HG02588 (cell line): Measurements from ENCODE around the gene PEMT.
"Not testable (repeated sequence)": the region's sequence is repeated elsewhere in the genome, so short reads cannot be mapped to it uniquely, and the experiment has no call there.

ENCODE experiments used
- ATAC-seq: cut with Tn5 transposase; IDR thresholded peaks from one replicate; pipeline ENCODE4 v1.9.1; 2021; ENCODE audit warnings: mild to moderate bottlenecking, moderate library complexity; ENCODE audit not compliant: unreplicated experiment

Gene PEMT, protein sequence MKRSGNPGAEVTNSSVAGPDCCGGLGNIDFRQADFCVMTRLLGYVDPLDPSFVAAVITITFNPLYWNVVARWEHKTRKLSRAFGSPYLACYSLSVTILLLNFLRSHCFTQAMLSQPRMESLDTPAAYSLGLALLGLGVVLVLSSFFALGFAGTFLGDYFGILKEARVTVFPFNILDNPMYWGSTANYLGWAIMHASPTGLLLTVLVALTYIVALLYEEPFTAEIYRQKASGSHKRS

DNA sequence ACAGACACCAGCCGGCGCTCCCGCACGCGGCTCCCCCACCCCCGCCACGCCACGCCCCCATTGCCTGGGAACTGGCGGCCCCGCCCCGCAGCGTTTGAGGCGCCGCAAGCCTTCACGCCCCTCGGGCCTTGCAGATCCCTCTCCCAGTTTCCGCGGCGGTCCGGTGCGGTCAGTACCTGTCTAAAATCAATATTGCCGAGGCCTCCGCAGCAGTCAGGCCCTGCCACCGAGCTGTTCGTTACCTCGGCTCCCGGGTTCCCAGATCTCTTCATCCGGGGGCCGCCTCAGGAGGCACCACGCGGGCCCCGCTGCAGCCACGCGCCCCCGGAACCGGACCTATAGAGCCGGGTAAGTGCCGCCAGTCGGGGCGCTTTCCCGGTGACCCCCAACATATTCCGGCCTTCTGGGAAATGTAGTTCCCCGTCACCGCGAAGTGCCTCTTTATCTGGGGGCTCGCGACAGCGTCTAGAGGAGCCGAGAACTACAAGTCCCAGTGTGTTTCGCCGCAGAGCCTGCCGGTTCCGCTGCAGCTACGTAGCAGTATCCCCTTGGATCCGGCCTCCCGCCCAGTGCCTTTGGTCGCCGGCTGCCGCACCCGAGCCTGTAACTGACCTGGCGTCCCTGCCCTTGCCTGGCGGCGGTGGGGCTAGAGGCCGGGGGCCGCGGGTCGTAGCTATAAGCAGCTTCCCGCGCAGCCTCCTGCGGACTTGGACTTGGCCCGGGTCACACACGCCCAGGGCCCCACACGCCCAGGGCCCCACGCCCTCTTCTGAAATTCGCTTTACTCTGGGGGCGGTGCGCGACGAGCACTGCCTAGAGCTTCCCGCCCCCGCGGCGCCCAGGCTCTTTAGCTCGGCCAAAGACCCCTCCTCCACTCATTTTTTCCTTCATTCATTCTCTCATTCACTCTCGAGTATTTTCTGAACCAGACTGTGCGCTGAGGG lies at the start of gene PEMT:
TSS of gene PEMT (minus strand) at position 354 of the 944 bp plus-strand sequence. CDS start at position 272, 82 bp downstream.
- peak; percentile 90 for ATAC-seq

DNA sequence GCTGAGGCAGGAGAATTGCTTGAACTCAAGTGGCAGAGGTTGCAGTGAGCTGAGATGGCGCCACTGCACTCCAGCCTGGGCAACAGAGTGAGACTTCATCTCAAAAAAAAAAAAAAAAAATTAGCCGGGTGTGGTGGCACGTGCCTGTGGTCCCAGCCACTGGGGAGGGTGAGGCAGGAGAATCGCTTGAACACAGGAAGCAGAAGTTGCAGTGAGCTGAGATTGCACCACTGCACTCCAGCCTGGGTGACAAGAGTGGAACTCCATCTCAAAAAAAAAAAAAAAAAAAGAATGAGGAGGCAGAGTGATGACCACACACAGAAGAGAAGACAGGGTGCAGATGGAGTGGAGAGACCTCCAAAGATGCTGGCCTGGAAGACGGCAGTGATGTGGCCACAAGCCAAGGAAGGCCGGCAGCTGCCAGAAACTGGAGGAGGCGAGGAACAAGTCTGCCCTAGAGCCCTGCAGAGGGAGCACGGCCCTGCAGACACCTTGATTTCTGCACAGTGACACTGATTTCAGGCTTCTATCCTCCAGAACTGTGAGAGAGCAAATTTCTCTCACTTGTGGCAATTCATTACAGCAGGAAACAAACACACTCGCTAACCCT lies 48.3 kb upstream of the PEMT start:
- not testable (repeated sequence) for ATAC-seq

DNA sequence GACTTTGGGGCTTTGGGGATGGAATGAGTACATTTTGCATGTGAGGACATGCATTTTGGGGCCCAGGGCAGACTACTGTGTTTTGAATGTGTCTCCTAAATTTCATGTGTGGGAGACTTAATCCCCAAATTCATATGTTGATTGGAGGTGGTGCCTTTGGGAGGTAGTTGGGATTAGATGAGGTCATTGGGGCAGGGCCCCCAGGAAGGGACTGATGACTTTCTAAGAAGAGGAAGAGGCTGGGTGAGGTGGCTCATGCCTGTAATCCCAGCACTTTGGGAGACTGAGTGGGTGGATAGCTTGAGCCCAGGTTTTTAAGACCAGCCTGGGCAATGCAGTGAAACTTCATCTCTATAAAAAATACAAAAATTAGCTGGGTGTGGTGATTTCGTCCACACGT lies 47.0 kb upstream of the PEMT start:
- no peak for ATAC-seq

DNA sequence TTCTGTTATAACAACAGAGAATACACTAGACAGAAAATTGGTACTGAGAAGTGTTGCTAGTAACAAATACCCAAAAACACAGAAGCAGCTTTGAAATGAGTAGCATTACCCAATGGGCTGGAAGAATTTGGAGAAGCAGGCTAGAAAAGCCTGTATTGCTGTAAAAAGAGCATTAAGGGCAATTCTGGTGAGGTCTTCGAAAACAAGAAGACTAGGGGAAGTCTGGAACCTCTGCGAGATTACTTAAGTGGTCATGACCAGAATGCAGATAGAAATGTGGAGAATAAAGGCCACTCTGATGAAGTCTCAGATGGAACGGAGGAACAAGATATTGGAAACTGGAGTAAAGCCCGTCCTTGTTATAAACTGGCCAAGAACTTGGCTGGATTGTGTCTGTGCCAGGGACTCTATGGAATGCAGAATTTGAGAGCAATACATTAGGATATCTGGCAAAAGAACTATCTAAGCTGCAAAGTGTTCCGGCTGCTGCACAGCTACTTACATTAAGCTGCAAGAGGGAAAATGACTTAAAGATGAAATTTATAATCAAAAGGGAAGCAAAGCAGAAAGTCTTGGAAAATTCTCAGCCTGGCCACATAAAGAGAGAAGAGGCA lies 44.9 kb upstream of the PEMT start:
- ATAC-seq = no peak

DNA sequence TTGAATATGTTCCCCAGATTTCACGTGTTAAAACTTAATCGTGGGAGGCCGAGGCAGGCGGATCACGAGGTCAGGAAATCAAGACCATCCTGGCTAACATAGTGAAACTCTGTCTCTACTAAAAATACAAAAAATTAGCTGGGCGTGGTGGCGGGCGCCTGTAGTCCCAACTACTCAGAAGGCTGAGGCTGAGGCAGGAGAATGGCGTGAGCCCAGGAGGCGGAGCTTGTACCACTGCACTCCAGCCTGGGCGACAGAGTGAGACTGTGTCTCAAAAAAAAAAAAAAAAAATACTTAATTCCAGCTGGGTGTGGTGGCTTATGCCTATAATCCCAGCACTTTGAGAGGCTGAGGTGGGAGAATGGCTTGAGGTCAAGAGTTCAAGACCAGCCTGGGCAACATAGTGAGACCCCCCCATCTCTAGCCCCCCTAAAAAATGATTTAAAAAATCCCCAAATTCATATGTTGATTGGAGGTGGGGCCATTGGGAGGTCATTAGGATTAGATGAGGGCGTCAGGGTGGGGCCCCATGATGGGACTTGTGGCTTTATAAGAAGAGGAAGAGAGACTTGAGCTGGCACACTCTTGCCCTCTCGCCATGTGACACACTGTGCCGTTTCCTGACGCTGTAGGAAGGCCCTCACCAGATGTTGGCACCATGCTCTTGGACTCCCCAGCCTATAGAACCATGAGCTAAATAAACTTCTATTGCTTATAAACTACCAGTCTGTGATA lies 44.2 kb upstream of the PEMT start:
- not testable (repeated sequence) for ATAC-seq

DNA sequence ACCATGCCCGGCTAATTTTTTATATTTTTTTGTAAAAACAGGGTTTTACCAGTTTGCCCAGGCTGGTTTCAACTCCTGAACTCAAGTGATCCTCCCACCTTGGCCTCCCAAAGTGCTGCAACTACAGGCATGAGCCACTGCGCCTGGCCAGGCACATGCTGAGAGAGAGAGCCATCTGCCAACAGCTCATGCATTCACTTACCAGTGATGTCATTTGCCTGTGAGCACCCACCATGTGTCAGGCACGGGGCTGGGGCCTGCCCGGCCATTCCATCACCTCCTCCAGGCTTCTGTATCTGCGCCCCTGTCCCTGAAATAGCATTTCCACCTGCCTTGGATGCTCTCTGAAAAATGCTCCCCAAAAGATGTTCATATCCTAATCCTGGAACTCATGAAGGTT lies 43.6 kb upstream of the PEMT start:
- ATAC-seq = no peak

DNA sequence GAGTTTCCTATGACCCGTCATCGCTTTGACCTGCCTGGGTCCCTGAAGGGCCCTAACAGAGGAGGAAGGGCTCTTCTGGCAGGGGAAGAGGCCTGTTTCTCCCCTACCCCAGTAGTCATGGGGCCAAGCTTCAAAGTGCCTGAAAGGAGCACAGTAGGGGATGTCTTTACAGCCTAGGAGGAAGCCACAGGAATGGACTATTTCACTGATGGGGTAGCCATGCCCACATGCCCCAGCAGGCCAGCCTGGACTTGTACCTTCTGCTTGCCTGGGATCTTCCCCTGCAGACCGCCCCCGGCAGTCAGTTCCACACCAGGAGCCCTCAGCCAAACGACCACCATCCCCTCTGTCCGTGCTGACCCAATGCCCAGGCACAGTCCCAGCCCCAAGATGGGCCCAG lies 41.8 kb upstream of the PEMT start:
- no peak for ATAC-seq

DNA sequence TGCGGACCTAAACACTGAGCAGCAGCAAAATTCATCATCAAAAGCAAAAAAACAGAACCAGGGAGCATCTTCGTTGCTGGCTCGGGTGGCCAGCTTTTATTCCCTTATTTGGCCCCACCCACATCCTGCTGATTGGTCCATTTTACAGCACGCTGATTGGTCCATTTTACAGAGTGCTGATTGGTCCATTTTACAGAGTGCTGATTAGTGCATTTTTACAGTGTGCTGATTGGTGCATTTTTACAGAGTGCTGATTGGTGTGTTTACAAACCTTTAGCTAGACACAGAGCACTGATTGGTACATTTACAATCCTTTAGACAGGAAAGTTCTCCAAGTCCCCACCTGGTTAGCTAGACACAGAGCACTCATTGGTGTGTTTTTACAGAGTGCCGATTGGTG lies 41.2 kb upstream of the PEMT start:
- not testable (repeated sequence) for ATAC-seq

DNA sequence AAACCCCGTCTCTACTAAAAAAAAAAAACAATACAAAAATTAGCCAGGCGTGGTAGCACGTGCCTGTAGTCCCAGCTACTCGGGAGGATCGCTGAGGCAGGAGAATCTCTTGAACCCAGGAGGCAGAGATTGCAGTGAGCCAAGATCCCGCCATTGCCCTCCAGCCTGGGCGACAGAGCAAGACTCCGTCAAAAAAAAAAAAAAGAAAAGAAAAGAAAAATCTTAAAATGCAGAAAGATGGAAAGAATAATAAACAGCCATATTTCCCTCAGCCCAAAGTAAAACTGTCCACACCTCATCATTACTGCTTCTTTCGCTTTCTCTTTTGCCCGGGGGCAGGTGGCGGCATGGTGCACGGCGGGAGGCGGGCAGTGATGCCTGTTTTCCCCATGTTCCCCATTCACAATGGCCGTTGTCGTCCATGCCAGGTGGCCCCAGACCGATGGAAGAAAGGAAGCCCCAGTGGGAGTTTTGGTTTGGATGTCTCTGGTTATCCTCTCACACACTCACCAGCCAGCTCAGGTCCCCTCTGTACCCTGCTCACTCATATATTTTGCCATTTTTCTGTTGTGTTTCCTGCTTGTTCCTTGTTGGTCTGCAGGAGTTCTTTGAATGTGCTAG lies 37.0 kb upstream of the PEMT start:
- no peak for ATAC-seq

DNA sequence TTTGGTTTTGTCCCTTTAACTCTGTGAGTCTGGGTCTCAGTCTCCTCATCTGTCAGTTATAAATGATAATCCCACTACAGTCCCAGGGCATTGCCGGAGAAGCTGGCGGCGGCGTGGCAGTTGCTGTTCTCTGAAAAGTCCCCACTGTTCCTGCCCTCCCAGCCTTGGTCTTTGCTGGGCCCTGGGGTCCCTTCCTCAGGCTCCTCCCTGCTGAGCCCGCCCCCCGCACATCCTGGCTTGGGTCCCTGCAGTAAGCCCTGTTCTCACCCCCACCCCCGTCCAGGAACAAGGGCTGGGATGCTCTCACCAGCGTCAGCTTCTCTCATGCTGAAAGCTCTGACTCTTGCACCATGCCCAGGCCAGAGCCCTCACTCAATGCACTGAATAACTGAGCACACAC lies 35.3 kb upstream of the PEMT start:
- ATAC-seq = no peak

DNA sequence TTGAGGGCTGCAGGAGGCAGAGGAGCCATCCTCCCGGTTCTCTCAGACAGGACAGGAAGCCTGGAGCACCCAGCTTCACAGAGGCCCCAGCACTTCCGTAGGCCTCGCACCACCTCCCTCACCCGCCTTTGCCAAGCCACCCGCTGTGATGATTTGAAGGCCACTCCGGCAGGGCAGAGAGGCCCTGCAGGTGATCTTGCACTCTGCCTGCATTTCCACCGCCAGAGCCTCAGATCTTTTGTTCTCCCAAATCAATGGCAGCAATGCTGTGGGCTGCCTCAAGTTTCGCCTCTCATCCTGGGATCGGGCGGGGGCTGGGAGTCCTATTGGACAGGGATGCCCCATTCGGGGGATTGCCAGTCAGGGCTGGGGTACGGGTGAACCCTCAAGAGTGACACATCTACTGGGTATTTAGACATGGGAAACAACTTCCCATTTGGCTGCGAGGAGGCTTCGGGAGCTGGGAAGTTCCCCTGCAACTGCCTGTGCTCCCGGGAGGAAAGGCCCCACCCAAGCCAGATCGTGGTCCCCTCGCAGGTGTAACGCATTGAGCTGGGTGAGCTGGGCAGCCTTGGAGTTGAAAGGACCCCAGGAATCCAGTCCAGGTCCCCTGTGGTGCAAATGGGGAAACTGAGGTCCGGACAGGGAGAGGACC lies 34.8 kb upstream of the PEMT start:
- no peak for ATAC-seq

DNA sequence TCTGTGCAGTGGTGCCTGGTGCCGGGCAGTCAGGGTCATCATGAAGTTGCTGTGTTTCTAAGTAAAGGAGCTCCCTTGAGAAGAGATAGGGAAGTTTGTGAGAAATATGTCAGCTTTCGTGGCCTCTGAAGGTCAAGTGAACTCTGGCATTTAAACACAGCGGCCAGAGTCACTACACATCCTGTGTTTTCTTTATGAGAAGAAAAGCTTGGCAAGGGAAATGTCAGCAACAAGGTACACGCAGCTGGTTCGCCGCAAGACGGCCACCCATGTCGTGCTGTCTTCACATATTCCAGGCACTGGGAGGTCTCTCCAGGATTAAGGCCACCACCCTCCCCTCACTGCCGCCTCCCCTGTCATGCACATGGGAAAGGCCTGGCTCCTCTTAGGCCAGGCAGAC lies 33.2 kb upstream of the PEMT start:
- no peak for ATAC-seq

DNA sequence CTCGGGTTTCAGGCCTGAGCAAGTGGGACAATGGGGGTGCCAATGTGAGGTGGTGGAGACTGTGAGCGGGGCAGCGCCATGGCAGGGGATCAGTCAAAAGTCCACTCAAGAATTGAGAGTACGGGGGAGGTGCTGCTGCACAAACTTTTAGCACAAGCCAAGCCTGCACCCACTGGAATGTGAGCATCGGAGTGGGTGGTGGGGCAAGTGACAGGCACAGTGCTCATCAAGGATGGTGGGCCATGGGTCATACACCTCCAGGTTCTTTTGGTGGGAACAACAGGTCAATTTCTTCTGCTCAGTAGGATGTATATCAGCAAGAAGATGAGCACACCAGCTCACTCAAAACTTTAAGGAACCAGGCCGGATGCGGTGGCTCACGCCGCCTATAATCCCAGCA lies 32.4 kb upstream of the PEMT start:
- no peak for ATAC-seq

DNA sequence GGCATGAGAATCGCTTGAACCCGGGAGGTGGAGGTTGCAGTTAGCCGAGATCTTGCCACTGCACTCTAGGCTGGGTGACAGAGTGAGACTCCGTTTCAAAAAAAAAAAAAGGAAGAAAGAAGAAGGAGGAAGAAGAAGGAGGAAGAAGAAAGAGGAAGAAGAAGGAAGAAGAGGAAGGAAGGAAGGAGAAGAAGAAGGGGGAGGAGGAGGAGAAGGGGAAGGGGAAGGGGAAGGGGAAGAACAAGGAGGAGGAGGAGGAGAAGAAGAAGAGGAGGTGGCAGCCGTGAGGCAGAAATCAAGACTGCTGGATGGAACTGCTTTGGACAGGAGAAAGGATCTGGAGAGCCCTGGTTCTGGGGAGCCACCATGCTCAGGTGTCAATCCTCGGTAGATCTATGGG lies 29.7 kb upstream of the PEMT start:
- ATAC-seq = no peak

DNA sequence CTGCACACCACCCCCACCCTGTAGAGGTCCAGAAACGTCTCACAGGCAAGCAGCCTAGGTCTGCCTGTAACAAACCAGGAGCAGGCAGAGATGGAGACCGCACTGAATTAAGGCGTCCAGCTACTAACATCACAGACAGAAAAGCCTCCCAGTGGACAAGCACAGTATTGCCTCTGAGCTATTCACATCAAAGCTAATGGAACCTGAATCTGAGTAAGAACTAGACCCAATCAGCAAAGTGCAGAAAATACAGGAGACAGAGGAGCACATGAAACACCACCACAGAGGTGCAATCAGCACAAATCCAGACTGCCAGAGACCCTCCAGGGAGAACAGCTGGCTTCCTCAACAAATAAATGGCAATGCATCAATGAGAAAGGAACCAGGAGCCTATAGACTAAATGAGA lies 22.2 kb upstream of the PEMT start:
- ATAC-seq = no peak

DNA sequence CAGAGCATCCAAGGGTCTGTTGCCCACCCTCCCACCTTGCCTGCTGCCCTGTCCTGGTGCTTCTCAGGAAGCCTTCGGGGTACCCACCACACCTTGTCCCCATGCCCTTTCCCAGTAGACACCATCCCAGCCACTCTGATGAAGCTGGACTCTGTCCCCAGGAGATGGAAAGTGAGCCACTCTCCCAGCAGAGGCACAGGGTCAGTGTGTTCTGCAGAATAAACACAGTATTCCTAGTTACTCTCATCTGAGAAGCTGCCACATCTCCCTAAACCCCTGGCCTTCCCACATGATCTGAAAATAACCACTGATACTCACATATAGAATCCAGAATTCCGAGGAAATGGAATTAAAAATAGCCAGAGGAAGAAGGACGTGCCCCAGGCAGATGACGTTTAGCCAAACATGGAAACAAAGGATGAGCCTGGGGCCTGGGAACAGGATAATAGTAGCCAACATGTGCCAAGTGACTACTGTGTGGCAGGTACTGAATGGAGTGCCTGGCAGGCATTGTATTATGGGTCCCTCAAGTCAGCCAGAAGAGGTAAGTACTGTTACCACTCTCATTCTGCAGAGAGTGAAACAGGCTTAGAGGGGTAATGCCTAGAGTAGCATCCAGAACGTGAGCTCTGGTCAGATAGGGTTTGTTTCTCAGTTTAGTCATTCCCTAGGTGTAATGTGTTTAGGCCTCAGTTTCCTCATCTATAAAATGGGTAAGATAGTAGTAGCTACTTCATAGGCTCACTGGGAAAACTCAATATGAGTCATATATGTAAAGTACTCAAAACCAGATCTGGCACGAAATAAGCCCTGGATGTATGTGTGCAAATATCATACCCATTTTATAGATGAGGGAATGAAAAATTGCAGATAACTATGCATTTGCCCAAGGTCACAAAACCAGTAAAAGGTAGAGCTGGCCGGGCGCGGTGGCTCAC lies 20.8 kb upstream of the PEMT start:
- ATAC-seq = no peak

DNA sequence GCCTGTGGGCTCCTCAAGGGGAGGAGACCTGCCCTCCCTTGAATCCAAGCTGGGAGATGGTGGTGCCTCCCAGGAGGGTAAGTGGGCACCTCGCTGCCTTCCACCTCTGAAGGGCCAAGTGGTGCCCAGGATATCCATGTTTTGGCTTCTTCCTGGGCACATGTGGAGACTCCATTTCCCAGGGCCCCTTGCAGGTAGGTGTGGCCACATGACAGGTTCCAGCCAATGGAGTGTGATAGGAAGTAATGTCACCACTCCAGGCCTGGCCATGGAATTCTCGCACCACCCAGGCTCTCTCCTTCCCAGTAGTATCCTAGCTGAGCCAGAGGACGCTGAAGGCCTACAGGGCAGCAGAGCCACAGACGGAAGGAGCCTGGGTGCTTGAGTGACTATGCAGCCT lies 17.6 kb upstream of the PEMT start:
- no peak for ATAC-seq

DNA sequence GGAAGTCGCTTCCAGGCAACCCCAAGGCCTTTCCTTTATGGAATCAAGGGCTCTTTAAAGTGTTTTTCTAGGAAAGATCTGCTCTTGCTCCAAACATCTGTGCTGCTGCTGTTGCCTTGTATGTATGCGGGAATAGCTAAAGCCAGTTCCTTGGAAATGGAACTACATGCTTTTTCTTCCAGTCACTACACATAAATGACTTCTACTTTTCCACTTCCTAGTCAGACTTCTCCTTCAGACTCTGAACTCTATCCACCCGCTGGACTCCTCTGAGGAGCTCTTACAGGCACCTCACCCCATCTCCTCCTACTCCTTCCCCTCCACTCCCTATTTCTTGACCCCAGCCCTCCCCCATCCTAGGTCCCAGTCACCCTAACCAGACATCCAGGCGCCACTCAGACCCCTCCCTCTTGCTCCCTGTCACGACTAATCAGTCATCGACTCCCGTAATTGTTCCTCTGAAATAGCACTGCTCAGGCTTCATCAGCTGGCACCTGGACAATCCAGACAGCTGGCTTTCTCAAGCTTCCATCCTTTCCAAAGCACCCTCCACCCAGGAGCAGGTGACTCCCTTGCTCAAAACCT lies 15.0 kb upstream of the PEMT start:
- no peak for ATAC-seq
